Measurements from ENCODE around the gene GRIN2C.

Gene GRIN2C

GRCh38 chr17:74842599-74843351 is 16.9 kb downstream of the GRIN2C start:
- peak; percentile 42 for DNase-seq

GRCh38 chr17:74842146-74842598 is 17.5 kb downstream of the GRIN2C start:
- DNase-seq: no peak

- peak; percentile 12 for DNase-seq
These were observed 18.6 kb downstream of the GRIN2C start for GRCh38 chr17:74840989-74841666.

DNA sequence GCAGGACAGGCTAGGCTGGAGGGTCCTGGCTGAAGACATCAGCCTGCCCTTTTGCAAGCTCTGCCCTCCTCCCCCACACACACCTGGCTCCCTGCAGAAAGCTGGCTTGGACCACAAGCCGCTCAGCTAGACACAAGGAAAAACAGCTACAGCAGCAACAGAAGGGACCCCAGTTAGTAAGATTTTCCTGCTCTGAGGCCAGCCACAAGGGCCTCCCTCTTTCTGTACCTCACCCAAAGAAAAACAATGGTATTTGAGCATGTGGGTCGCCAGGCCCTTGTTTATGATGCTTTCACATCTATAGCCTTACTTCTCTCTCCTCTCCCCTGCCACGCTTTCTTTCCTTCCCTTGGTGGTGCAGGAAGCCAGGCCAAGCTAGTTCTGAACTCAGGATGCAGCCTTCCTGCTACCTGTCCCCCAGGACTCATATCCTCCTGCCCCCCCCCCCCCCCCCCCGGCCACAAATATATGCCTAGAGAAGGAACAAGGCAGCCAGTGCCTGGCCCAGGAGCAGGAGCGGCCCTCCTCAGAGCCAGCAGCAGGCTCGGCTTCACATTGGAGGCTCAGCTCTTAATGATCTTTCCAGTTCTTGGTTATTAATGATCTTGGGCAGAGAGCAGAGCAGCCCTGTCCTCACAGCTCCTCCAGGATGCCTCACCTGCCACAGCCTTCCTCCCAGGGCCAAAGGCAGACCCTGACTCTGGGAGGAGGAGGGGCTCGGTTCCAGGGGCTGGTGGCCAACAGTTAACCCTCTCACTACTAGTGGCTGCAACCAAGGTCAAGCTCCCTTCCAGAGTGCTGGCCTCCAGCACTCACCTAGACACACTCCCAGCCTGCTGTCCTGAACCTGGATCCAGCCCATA is 19.5 kb downstream of the GRIN2C start:
- DNase-seq: no peak

- DNase-seq: no peak
These were observed 21.4 kb downstream of the GRIN2C start for GRCh38 chr17:74838274-74838673.

GRCh38 chr17:74836691-74837467 is 22.8 kb downstream of the GRIN2C start:
- DNase-seq: no peak

- DNase-seq: no peak
These were observed 23.5 kb downstream of the GRIN2C start for GRCh38 chr17:74836191-74836590.

DNA sequence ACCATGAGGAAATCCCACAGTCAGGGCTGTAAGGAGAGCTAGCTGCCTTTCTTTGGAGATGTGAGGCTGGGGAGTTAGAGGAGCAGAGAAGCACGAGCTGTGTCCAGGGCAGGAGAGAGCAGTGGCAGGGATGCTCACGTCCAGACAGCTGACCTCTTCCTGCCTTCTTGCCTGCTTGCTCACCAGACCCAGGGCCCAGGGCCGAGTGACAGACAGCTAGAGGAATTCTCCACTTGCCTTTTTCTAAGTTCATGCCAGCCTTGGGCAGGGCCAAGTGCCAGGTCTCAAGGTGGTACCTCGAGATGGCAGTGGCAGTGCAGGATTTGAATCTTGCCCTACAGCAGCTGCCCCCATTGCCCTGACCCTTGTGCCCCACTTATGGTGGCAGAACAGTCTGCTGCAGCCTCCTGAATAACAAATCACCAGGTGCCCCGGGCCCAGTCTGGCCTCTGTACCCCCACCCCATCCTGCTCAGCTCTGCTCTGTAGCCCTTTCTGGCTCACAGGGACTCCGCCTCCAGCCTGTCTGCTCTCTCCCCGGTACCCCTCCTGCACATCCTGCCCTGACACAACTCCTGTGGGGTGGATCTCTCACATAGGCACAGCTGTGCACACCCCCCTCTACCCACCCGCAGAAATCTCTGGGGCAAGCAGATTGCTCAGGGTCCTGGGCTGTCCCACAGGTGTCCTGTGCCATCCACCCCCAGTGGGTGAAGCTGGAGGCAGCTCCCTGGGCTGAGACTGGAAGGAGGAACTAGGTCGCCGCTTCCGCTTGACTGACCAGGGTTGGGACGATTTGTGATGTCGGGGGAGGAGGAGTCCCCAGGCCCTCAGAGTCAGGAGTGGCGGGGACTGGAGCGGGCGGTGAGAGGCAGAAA is 25.9 kb downstream of the GRIN2C start:
- no peak for DNase-seq

DNA sequence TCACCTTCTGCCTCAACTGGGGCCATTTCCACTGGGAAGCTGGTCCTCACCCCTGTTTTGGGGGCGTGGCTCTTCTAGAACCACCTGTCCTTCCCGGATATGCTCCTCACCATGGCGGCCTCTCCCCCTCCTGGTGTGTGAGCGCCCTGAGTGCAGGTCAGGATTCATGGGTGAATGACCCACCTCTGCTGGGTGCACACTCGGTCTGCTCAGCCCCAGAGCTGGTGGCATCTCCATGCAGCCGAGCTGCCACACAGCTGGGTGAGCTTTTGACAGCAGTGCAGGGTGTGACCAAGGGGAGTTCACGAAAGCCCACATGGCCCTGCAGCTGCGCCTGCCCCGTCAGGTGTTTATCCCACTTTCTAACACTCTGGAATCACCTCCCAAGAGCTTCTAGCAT is 27.3 kb downstream of the GRIN2C start:
- no peak for DNase-seq

- DNase-seq: no peak
These were observed 28.1 kb downstream of the GRIN2C start for GRCh38 chr17:74831444-74832146.

- DNase-seq: no peak
These were observed 28.8 kb downstream of the GRIN2C start for GRCh38 chr17:74830861-74831260.

- DNase-seq: no peak
These were observed 31.9 kb downstream of the GRIN2C start for GRCh38 chr17:74827800-74828199.

GRCh38 chr17:74825952-74826719 is 33.5 kb downstream of the GRIN2C start:
- no peak for DNase-seq

GRCh38 chr17:74824961-74825627 is 34.6 kb downstream of the GRIN2C start:
- no peak for DNase-seq

- no peak for DNase-seq
These were observed 36.7 kb downstream of the GRIN2C start for GRCh38 chr17:74822939-74823367.

GRCh38 chr17:74822335-74822938 is 37.2 kb downstream of the GRIN2C start:
- no peak for DNase-seq

- no peak for DNase-seq
These were observed 37.9 kb downstream of the GRIN2C start for GRCh38 chr17:74821655-74822334.

GRCh38 chr17:74819801-74820436 is 39.8 kb downstream of the GRIN2C start:
- no peak for DNase-seq
